Measurements from ENCODE around the gene DAO.

DAO gene

GRCh38 chr12:108835860-108836634 lies 43.8 kb upstream of the DAO start:
- no peak overlapping the region for H3K4me3 ChIP-seq (ENCODE audit: low read length)
- no peak for DNase-seq (ENCODE audit: low read depth)
- TF ChIP-seq, protein P1, sequence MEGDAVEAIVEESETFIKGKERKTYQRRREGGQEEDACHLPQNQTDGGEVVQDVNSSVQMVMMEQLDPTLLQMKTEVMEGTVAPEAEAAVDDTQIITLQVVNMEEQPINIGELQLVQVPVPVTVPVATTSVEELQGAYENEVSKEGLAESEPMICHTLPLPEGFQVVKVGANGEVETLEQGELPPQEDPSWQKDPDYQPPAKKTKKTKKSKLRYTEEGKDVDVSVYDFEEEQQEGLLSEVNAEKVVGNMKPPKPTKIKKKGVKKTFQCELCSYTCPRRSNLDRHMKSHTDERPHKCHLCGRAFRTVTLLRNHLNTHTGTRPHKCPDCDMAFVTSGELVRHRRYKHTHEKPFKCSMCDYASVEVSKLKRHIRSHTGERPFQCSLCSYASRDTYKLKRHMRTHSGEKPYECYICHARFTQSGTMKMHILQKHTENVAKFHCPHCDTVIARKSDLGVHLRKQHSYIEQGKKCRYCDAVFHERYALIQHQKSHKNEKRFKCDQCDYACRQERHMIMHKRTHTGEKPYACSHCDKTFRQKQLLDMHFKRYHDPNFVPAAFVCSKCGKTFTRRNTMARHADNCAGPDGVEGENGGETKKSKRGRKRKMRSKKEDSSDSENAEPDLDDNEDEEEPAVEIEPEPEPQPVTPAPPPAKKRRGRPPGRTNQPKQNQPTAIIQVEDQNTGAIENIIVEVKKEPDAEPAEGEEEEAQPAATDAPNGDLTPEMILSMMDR (conservative IDR thresholded peaks at IDR 0.05; ENCODE audit: low read length): no peak

- no peak for DNase-seq (ENCODE audit: low read depth)
- no peak overlapping the region for H3K4me3 ChIP-seq (ENCODE audit: low read length)
- TF ChIP-seq, protein P1 (conservative IDR thresholded peaks at IDR 0.05; ENCODE audit: low read length): no peak
Observed at GRCh38 chr12:108837239-108837638, 42.7 kb upstream of the DAO start.

DNA sequence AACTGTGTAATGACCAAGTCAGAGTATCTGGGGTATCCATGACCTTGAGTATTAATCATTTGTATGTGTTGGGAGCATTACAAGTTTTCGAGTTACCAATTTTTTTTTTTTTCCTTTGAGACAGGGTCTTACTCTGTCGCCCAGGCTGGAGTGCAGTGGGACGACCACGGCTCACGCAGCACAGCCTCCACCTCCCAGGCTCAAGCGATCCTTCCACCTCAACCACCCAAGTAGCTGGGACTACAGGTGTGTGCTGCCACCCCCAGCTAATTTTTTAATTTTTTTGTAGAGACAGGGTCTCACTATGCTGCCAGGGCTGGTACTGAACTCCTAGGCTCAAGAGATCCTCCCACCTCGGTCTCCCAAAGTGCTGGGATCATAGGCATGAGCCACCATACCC lies 42.2 kb upstream of the DAO start:
- TF ChIP-seq, protein P1 (conservative IDR thresholded peaks at IDR 0.05; ENCODE audit: low read length): no peak
- H3K4me3 ChIP-seq (ENCODE audit: low read length): no peak overlapping the region

GRCh38 chr12:108838194-108839017 lies 41.5 kb upstream of the DAO start:
- TF ChIP-seq, protein P1 (conservative IDR thresholded peaks at IDR 0.05; ENCODE audit: low read length): no peak
- H3K4me3 ChIP-seq (ENCODE audit: low read length): no peak overlapping the region; the same call in 1 of the 2 replicates

More for the DNA sequence above, 42.2 kb upstream of the DAO start:
- DNase-seq (ENCODE audit: low read depth): no peak

GRCh38 chr12:108839018-108839889 lies 40.6 kb upstream of the DAO start:
- peak; percentile 99 for DNase-seq (ENCODE audit: low read depth)
- TF ChIP-seq, protein P1 (conservative IDR thresholded peaks at IDR 0.05; ENCODE audit: low read length): no peak
- H3K4me3 ChIP-seq (ENCODE audit: low read length): no peak overlapping the region

More at GRCh38 chr12:108838194-108839017, 41.5 kb upstream of the DAO start:
- peak; percentile 100 for DNase-seq (ENCODE audit: low read depth)

- TF ChIP-seq, protein P1 (conservative IDR thresholded peaks at IDR 0.05; ENCODE audit: low read length): no peak
- H3K4me3 ChIP-seq (ENCODE audit: low read length): no peak overlapping the region
- DNase-seq (ENCODE audit: low read depth): no peak
Observed at GRCh38 chr12:108839890-108840230, 40.0 kb upstream of the DAO start.
